Activated CD4-positive, alpha-beta T cell treated with anti-CD3 and anti-CD28 coated beads, Interleukin-2, amount 50 U/mL, for 16 hours (primary cell): ENCODE results near the gene HPS6.
"Not testable (repeated sequence)": the region's sequence is repeated elsewhere in the genome, so short reads cannot be mapped to it uniquely, and the experiment has no call there.

Source experiments
- DNase-seq: peaks from one replicate; pipeline ENCODE4 v3.0.0-alpha.2; 2020

Gene HPS6

DNA sequence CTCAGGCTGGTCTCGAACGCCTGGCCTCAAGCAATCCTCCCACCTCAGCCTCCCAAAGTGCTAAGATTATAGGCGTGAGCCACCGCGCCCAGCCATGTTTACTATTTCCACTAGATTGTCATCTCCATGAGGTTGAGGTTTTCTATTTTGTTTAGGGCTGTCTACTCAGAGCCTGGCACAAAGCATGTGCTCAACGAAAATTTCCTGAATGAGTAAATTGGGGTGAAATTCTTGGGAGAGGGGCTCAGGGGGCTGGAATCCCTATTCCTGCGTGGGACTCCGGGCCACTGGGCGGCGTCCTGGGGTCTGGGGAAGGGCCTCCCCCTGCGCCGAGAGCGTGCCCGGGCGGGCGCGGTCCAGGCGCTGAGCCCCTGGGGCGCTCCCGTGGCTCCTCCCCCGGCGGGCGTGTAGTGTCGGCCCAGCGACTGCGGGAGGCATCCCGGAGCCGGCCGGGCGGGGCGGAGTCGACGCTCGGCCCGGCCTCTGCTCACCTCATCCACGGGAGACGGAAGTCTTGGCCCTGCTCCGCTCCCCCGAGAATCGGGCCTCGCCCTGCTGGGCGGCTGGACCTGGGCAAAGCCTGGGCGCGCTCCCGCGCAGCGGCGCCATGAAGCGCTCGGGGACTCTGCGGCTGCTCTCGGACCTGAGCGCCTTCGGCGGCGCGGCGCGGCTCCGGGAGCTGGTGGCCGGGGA, at the start of gene HPS6:
Gene HPS6, plus strand, starts transcription at position 482 of the 693 bp plus-strand sequence. Its CDS starts 126 bp downstream, at position 608.
- DNase-seq = peak; percentile 91

DNA sequence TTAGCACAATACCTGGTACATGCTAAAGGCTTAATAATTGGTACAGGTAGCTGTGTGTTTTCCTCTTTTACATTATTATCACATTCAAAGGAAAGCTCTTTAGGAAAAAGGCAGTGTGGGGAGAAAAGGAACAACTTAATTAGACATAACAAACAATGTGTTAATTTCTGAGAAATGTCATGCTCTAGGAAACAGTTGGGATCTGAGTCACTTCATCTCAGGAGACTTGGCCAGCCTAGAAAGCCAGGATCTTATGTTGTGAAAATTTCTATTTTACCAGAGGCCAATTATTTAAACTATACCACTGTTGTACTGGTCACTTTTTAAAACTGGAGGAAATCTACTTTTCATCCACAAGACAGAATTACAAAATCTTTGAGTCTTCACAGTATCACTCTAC, 48.7 kb upstream of the HPS6 start:
- DNase-seq = no peak

DNA sequence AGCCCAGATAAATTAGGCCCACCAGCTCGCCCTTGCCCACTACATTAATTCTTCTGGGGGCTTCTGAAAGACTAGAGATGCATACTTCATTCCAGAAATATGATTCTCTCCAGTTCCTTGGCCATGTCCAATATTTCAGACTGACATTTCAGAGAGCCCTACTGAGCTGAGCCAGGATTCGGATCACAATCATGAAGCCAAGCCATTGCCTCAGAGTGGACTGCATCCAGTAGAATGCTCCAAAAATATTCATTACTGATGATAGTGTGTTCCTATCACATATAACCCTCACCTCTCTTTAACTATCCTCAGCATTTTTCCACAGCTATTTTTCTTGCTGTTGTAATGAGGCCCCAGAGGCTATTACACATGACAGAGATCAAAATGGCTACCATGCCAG, 47.9 kb upstream of the HPS6 start:
- no peak for DNase-seq

DNA sequence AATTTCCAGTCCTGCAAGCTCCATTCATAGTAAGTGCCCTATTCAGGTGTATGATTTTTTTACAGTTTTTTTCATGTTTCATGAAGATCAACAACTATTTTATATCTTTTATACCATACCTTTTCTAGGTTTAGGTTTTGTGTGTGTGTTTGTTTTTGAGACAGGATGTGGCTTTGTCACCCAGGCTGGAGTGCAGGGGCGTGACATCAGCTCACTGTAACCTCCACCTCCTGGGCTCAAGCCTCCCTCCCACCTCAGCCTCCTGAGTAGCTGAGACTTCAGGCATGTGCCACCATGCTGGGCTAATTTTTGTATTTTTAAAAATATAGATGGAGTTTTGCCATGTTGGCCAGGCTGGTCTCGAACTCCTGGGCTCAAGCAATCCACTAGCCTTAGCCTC, 44.2 kb upstream of the HPS6 start:
- peak; percentile 30 for DNase-seq

DNA sequence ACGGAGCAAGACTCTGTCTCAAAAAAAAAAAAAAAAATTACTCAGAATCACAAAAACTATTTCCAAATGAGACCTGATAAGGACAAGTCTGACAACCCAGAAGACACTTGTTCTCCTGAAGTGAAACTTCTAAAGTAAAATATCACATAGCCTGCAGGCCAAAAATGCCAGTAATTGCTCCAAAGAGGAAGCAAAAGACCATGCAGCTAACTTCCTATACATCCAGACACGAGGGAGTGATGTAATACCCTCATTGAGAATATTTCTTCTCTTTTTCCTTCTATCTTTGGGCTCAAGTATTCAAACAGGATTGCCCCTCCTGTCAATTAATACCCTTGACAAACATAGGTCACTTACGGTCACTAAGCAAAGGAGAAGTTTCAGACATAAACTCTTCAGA, 40.4 kb upstream of the HPS6 start:
- no peak for DNase-seq

DNA sequence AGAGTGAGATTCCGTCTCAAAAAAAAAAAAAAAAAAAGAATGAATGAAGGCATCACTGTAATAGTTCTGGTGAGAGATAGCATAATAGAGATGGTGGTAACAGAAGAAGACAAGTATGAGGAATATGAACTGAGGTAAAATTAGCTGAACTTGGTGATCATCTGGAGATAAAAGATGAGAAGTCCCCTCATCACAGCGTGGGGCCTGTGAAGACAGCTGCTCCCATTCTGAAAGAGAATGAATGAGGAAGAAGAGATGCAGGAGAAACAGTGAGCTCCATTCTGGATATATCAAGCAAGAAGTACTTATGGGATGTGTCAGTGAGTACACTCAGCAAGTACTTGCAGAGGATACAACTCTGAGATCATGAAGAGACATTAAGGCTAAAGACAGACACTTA, 37.9 kb upstream of the HPS6 start:
- DNase-seq = no peak

DNA sequence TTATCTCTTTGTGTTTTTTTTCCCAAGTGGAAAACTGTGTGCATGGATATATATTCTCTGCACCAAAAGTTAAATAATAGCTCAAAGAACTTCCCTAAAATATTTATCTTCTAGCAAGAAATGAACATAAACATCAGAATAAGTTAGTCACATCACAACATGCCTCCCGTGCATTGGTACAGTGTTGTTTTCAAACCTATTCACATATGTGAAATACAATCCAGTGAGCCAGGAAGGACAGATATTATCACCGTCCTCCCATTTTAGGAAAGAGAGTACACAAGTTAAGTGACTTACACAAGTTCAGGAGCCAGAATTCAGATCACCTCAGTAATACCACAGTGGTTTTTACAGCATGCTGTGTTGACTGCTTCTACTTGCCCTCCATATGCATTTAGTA, 31.4 kb upstream of the HPS6 start:
- DNase-seq = no peak

DNA sequence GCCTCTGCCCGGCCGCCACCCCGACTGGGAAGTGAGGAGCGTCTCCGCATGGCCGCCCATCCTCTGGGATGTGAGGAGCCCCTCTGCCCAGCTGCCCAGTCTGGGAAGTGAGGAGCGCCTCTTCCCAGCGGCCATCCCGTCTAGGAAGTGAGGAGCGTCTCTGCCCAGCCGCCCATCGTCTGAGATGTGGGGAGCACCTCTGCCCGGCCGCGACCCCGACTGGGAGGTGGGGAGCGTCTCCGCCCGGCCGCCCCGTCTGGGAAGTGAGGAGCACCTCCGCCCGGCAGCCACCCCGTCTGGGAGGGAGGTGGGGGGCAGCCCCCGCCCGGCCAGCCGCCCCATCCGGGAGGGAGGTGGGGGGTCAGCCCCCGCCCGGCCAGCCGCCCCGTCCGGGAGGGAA, 29.3 kb upstream of the HPS6 start:
- not testable (repeated sequence) for DNase-seq

DNA sequence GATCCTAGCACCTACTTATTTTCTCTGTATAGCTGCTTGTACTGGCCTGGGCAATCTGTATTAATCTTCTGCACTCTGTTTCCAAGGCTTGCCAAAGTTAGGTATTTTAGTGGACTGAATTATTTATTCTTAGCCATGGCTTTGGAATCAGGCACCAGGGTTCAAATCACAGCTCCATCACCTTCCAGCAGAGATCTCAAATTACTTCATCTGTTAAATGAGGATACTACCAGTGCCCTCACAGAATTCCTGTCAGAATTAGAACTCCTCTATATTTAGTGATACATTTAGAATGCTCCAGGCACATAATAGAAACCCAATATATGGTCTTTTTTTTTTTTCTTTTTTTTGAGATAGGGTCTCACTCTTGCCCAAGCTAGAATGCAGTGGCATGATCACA, 26.7 kb upstream of the HPS6 start:
- no peak for DNase-seq

DNA sequence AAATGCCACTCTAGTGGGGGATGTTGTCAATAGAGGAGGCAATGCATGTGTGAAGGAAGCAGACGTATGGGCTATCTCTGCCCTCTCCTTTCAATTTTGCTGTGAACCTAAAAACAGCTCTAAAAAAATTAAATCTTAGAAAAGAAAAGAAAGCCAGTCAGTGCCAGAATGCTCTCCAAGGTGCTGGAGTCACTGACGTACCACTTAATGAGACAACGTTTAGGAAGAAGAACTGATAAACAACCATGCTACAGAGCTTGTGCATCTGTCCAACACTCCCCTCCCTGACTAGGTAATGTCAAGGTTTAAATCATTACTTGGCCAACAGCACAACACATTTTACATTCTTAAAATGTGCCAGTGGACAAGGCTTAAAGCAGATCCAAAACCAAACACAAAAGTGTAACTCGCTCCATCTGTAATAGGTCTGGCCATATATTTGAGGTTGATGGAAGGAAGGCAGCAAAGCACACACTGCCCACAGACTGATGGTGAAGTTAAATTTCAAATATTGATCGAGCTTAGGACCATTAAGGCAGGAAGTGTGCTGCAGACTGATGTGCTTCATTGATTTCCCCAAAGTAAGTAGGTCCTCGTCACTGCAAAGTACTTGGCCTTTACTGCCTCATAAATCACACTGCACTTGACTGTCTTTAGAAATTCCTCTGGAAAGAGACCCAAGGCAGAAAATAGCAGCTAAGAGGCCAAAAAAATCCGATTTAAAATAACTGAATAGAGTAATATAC, 24.7 kb upstream of the HPS6 start:
- DNase-seq = no peak

DNA sequence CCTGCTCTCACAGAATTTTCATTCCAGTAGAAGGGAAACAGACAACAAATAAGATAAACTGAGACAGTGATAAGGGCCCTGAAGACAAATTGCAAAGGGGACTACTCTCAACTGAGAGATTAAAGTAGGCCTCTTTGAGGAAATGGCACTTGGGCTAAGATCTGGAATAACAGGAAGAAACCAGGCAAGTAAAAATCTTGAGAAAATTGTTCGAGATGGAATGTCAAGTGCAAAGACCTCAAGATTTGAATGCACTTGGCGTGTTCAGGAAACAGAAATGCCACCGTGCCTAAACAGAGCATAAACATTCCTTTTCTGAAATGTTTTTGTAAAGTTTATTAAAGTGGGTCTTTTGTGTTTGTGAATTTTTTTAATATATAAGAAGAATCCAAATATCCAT, 19.9 kb upstream of the HPS6 start:
- no peak for DNase-seq

DNA sequence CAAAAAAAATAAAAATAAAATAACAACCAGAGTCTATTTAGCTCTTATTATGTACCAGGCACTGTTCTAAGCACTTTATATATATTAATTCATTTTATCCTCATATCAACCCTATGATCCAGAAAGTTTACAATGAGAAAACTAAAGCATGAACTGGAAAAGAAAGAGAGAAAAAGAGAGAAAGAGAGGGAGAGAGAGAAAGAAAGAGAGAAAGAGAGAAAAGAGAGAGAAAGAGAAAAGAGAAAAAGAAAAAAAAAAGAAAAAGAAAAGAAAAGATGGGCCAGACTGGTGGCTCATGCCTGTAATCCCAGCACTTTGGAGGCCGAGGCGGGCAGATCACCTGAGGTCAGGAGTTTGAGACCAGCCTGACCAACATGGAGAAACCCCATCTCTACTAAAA, 19.1 kb upstream of the HPS6 start:
- no peak for DNase-seq

DNA sequence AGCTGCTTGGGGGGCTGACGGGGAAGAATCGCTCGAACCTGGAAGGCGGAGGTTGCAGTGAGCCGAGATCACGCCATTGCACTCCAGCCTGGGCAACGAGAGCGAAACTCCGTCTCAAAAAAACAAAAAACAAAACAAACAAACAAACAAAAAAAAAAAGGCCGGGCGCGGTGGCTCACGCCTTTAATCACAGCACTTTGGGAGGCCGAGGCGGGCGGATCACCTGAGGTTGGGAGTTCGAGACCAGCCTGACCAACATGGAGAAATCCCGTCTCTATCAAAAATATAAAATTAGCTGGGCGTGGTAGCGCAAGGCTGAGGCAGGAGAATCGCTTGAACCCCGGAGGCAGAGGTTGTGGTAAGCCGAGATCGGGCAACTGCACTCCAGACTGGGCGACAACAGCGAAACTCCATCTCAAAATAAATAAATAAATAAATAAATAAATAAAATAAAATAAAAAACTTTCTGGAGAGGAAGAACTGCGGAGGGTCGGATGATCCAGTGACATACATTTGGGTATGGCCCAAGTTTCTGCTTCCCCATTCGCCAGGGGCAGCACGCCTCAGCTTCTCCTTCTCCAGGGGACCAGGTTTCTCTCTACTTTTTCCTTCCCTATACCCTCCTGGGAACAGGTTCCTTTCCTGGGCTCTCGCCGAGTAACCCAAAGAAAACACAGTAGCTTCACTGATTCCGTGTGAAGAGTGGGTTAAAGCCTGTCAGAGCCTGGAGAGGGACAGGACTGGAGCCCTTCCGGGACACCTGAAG, 10.1 kb upstream of the HPS6 start:
- DNase-seq = not testable (repeated sequence)

DNA sequence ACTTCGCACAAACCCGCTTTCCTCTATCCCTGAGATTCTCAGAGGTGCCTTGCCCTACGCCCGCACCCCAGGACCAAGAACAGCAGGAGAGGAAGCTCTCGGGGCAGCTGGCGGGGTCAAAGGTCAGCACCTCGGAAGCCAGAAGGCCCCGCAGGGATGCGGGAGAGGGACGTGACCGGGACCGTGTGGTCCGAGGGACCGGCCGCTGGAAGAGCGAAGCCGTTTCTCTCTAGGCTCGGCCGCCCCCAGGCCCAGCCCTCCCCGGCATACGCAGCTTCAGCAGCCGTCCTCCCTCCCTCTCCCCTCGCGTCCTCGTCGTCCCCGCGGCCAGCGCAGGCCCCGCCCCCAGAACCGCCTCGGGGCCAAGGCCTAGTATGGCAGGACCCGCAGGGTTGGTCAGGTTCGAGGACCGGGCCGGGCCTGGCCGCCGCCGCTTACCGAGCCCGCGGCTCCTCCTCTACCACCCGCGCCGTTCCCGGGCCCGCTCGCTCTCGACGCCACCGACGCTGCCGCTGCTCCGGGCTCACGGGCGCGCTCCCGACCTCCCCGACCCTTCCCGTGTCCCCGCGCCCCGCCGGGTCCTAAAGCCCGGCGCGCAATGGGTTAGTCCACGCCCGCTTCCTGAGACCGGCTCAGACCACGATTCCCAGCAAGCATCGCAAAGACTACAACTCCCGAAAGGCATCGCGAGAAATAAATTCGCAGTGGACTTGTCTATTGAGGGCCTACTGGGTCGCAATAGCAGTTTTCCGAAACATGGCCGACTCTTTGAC, 9.3 kb upstream of the HPS6 start, which contains the start of gene ARMH3:
Gene ARMH3, minus strand, starts transcription at position 527 of the 773 bp plus-strand sequence. CDS start 16,059 bp downstream, outside the sequence.
- peak; percentile 96 for DNase-seq

DNA sequence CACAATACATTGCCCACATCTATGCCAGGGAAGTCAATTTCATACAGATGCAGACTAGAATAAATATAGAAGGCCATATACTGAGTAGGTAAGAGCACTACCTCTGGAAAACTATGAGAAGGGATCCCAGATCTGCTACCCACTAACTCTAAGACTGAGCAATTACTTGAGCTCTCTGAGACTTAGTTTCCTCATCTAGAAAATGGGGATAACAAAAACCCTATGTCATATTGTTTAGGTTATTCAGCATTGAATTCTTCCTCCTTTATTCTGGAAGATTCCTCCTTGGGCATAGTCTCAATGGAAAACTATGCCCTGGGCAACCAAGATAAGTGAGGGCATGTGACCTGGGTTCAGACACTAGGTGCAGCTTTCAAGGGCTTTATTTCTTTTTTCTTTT, 5.2 kb upstream of the HPS6 start:
- DNase-seq = no peak

DNA sequence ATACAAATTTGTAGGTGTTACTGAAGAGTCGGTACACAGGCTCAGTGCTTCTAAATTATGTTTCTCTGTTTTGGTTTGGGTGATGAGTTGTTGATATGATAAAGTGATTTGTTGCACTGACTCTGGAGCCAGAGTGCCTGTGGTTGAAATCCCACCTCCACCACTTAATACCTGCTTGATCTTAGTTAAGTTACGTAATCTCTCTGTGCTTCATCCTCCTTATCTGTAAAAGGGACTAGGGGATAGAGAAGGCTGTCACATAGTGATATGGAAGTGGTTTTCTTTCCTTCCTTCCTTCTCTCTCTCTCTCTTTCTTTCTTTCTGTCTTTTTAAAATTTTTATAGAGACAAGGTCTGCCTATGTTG, 664 bp upstream of the HPS6 start:
- no peak for DNase-seq

DNA sequence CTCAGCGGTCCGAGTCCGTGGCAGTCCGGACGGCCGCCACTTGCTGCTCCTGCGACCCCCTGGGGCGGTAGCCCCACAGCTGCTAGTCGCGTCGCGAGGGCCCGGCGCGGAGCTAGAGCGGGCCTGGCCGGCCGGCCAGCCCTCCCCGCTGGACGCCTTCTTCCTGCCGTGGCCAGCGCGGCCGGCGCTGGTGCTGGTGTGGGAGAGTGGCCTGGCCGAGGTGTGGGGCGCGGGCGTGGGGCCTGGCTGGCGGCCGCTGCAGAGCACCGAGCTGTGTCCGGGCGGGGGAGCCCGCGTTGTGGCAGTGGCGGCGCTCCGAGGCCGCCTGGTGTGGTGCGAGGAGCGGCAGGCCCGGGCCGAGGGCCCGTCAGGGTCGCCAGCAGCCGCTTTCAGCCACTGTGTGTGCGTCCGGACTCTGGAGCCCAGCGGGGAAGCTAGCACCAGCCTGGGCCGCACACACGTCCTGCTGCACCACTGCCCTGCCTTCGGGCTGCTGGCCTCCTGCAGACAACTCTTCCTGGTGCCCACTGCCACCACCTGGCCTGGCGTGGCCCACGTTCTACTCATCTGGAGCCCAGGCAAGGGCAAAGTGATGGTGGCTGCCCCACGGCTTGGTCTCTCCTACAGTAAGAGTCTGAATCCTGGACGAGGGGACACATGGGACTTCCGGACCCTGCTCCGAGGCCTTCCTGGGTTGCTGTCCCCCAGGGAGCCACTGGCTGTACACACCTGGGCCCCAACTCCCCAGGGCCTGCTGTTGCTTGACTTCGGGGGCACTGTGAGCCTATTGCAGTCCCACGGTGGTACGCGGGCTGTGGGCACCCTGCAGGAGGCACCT, 631 bp downstream of the HPS6 start:
- DNase-seq = no peak

DNA sequence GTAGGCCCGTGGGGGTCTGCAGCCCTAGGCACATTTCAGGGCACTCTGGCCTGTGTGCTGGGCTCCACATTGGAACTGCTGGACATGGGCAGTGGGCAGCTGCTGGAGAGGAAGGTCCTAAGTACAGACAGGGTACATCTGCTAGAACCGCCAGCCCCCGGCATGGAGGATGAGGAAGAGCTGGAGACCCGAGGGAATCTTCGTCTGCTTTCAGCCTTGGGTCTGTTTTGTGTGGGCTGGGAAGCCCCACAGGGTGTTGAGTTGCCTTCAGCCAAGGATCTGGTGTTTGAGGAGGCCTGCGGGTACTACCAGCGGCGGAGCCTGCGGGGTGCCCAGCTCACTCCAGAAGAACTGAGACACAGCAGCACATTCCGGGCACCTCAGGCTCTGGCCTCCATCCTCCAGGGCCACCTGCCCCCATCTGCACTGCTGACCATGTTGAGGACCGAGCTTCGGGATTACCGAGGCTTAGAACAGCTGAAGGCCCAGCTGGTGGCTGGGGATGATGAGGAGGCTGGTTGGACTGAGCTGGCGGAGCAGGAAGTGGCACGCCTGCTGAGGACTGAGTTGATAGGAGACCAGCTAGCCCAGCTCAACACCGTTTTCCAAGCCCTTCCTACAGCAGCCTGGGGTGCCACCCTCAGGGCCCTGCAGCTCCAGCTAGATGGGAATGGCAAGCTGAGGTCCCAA, 1.4 kb downstream of the HPS6 start:
- no peak for DNase-seq

DNA sequence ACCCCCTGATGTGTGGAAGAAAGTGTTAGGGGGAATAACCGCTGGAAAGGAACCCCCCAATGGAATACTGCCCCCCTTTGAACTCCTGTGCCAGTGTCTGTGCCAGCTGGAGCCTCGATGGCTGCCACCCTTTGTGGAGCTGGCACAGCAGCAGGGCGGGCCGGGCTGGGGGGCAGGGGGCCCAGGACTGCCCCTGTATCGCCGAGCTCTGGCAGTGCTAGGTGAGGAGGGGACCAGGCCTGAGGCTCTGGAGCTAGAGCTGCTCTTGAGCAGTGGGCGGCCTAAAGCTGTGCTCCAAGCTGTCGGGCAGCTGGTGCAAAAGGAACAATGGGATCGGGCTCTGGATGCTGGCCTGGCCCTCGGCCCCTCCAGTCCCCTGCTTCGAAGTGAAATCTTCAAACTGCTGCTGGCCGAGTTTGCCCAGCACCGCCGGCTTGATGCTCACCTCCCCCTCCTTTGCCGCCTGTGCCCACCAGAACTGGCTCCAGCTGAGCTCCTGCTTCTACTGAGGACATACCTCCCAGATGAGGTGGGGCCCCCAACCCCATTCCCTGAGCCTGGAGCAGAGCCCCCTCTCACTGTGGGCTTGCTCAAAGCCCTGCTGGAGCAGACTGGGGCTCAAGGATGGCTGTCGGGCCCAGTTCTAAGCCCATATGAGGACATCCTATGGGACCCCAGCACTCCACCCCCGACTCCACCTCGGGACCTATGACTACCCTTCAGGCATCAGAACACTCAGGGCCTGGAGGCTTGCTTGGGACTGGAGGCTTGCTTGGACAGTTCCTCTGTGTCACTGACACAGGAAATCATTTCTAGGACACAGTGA, 2.2 kb downstream of the HPS6 start:
- no peak for DNase-seq

DNA sequence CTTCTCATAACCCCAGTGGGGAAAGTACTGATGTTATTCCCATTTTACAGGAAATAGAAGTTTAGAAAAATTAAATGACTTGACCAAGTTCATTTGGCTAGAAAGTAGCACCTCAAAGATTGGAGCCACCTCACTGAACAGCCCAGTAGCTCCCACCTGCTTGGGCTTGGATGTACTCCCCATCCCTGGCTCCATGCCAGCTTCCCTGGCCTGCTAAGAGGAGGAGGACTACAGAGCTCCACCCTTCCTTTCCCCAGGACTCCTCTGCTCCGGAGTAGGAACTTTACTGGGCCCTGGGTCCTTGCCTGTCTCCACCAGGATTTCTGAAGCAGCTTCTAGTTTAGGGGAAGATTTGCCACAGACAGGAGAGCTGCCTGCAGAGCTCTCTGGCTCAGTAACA, 3.1 kb downstream of the HPS6 start:
- DNase-seq = no peak

DNA sequence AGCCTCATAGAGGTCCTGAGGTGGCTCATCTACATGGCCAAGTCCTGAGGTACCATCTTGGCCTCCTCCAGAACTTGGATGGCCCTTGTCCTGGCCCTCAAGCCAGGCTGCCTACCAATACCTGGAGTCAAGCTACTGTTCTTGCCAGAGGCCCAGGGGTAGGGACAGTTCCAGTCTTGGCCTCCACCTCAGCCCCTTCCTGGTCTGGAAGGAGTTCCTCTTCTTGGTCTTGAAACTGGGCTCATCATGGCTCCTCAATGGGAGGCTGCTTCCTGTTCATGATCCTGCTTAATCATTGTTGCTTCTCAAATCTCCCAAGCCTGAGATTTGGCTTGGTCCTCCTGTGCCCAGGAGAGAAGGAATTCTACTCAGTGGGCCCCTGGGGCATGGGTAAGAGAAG, 3.9 kb downstream of the HPS6 start:
- no peak for DNase-seq
